Measurements from ENCODE around the gene SLC9A5. TPM values are rescaled to one million over a fixed set of nuclear protein-coding genes. Genes with fewer than 3 reads are reported as not detected.
A peak's percentile ranks its signal among the peaks of the same experiment; 100 is the strongest.

SLC9A5 gene
- total and polyA plus RNA-seq, 9 of the 15 experiments (the other 6 are each of a cell fraction or from before 2014, with no cell fraction given): 0.06 to 3.1 (median 1.2) TPM

GRCh38 chr16:67213197-67214019, 35.4 kb upstream of the SLC9A5 start:
- peaks cover 20 to 43% of the 10 kb centered on the region in 2 experiments for H3K4me1 ChIP-seq (replicated peaks in 1 of 2; ENCODE audit: control insufficient read depth in 2 of 2, insufficient read depth in 2 of 2, low read length in 2 of 2)
- no peak overlapping the region for H3K4me2 ChIP-seq (ENCODE audit: insufficient read depth, low read length)
- H3K79me2 ChIP-seq (ENCODE audit: control insufficient read depth, insufficient read depth, low read length): no peaks in the 10 kb centered on the region
- intact Hi-C loops (cut with micrococcal nuclease): no loop called here
- POLR2A ChIA-PET: interaction anchor here (0.9 kb wide), 1 partner anchor 10 kb away, joined by 3 read pairs; no protein-coding TSS in a partner anchor
- ATAC-seq: no peak
- 45% methylated on average over 7 of the region's 8 CpGs for WGBS (ENCODE audit: insufficient coverage, low coverage, missing lambda C conversion rate)
- no peaks in the 10 kb centered on the region for H3K27me3 ChIP-seq (ENCODE audit: control insufficient read depth in 2 of 2, insufficient read depth in 2 of 2, low read length in 2 of 2)
- no TSS peak for BruUV-seq (replicated peaks)
- no peaks in the 10 kb centered on the region for H3K9me3 ChIP-seq (replicated peaks; ENCODE audit: control insufficient read depth, insufficient read depth, low read depth, low read length)
- H3K9ac ChIP-seq (ENCODE audit: insufficient read depth in 1 of 2, low read depth in 2 of 2, low read length in 2 of 2): peak overlapping the region in 1 of 2 experiments; percentile 70; a peak in 2 of 4 replicates
- H4K20me1 ChIP-seq (replicated peaks; ENCODE audit: control insufficient read depth, insufficient read depth, low read length): no peaks in the 10 kb centered on the region
- FAIRE-seq: no peak
- no peaks in the 10 kb centered on the region for H3K36me3 ChIP-seq (ENCODE audit: control insufficient read depth, insufficient read depth, low read length)
- no peak overlapping the region for H3K27ac ChIP-seq (ENCODE audit: extremely low read depth, low read depth, low read length)
- in situ Hi-C loops (cut with MboI): no loop called here
- H2AFZ ChIP-seq (ENCODE audit: low read depth, low read length): no peak overlapping the region
- CTCF ChIA-PET (ENCODE audit: low intra/inter-chr PET ratio): no interaction called here
- DNase-seq (ENCODE audit: extremely low read depth in 1 of 4, low spot score in 3 of 4): no peak
- H3K9me1 ChIP-seq (ENCODE audit: control insufficient read depth, insufficient read depth, low read length): no peaks in the 10 kb centered on the region
- no peak overlapping the region for H3K4me3 ChIP-seq
- TF ChIP-seq HOXB6 (CRISPR knock-in tag; IDR thresholded peaks at IDR 0.05; ENCODE audit: borderline replicate concordance) (no peak), ARNT (IDR thresholded peaks at IDR 0.05) (no peak), ZNF175 (CRISPR knock-in tag; IDR thresholded peaks at IDR 0.05; ENCODE audit: low read depth) (no peak), ZNF384 (IDR thresholded peaks at IDR 0.05; ENCODE audit: low read depth, low read length) (no peak), NKRF (IDR thresholded peaks at IDR 0.05; ENCODE audit: borderline replicate concordance) (no peak), TFAM (CRISPR knock-in tag; conservative IDR thresholded peaks at IDR 0.05) (no peak), NFIX (CRISPR knock-in tag; IDR thresholded peaks at IDR 0.05; ENCODE audit: low read depth) (no peak), MAZ (CRISPR knock-in tag; conservative IDR thresholded peaks at IDR 0.05 in 1 of 2, IDR thresholded peaks at IDR 0.05 in 1 of 2) (no peak), TRIM24 (IDR thresholded peaks at IDR 0.05) (no peak), SREBF1 (IDR thresholded peaks at IDR 0.05; ENCODE audit: borderline replicate concordance, low read depth, low read length) (no peak), JUN (IDR thresholded peaks at IDR 0.05; ENCODE audit: borderline replicate concordance, low read depth, low read length) (no peak), JUN (CRISPR knock-in tag; IDR thresholded peaks at IDR 0.05; ENCODE audit: borderline replicate concordance) (no peak), ZNF507 (tag; conservative IDR thresholded peaks at IDR 0.05) (no peak), NRF1 (conservative IDR thresholded peaks at IDR 0.05 in 1 of 2, IDR thresholded peaks at IDR 0.05 in 1 of 2) (no peak), CUX1 (CRISPR knock-in tag; IDR thresholded peaks at IDR 0.05) (no peak)

All from K562 (cell line).